HepG2 (cell line): Measurements from ENCODE around the gene WNT3A. TPM values are rescaled to one million over a fixed set of nuclear protein-coding genes. Genes with fewer than 3 reads are reported as not detected.
A peak's percentile ranks its signal among the peaks of the same experiment; 100 is the strongest.

ENCODE experiments used
- AHDC1 ChIP-seq: sonication (generic); formaldehyde crosslinking; IDR thresholded peaks from 2 replicates; pipeline ENCODE4 v1.5.1; 2020; ENCODE audit warnings: mild to moderate bottlenecking, missing genetic modification reagents, borderline replicate concordance
- ARNT2 ChIP-seq: sonication (generic); formaldehyde crosslinking; IDR thresholded peaks from 2 replicates; pipeline ENCODE4 v1.8.0; 2022; ENCODE audit warnings: mild to moderate bottlenecking, low read depth, missing genetic modification reagents, moderate library complexity
- FOSL1 ChIP-seq: sonication (generic); formaldehyde crosslinking; IDR thresholded peaks from 2 replicates; pipeline ENCODE4 v1.9.0; 2021; ENCODE audit warnings: missing genetic modification reagents, borderline replicate concordance
- KLF16 ChIP-seq, 2 experiments: sonication (generic) in 1 of 2; formaldehyde crosslinking in 1 of 2; IDR thresholded peaks; 2 replicates each; pipeline versions ENCODE4 v1.6.1 to v1.8.0; 2016 to 2023; ENCODE audit warnings: missing genetic modification reagents in 2 of 2, missing compliant biosample characterization in 1 of 2
- MIER3 ChIP-seq: IDR thresholded peaks from 2 replicates; pipeline ENCODE4 v1.6.1; 2016; ENCODE audit warnings: missing compliant biosample characterization, borderline replicate concordance
- RORA ChIP-seq: sonication (generic); formaldehyde crosslinking; IDR thresholded peaks from 2 replicates; pipeline ENCODE4 v1.5.0; 2020; ENCODE audit warnings: mild to moderate bottlenecking, missing genetic modification reagents, moderate library complexity
- SP5 ChIP-seq: IDR thresholded peaks from 2 replicates; pipeline ENCODE4 v1.6.1; 2016; ENCODE audit warnings: low read depth, borderline replicate concordance
- ZFAT ChIP-seq: sonication (generic); formaldehyde crosslinking; conservative IDR thresholded peaks from 2 replicates; pipeline ENCODE4 v1.8.1; 2023; ENCODE audit warnings: missing genetic modification reagents, inconsistent platforms
- ZKSCAN5 ChIP-seq: sonication (generic); formaldehyde crosslinking; IDR thresholded peaks from 2 replicates; pipeline ENCODE4 v1.5.1; 2020; ENCODE audit warnings: mild to moderate bottlenecking, missing genetic modification reagents
- ZNF121 ChIP-seq: sonication (generic); formaldehyde crosslinking; IDR thresholded peaks from 2 replicates; pipeline ENCODE4 v1.5.0; 2020; ENCODE audit warnings: mild to moderate bottlenecking, missing genetic modification reagents
- ZNF563 ChIP-seq: sonication (generic); formaldehyde crosslinking; IDR thresholded peaks from 2 replicates; pipeline ENCODE4 v1.8.0; 2022; ENCODE audit warnings: mild to moderate bottlenecking, moderate library complexity, missing genetic modification reagents
- polyA plus RNA-seq, 8 experiments: library from polyadenylated mRNA; depleted of rRNA in 3 of 8; stranded (reverse) in 7 of 8; unstranded in 1 of 8; fragments of >200 nt; fragmentation: Illumina TruSeq in 4 of 8; extraction: Trizol in 4 of 8; gene quantifications; 2 replicates each; pipeline versions ENCODE4 v1.2.1 to v1.2.3, GENCODE V29; 2011 to 2016; ENCODE audit warnings: low read depth in 4 of 8, missing spikeins in 1 of 8, mixed read lengths in 1 of 8; ENCODE audit not compliant: insufficient read depth in 1 of 8
- total RNA-seq, 5 experiments: library from RNA; depleted of rRNA; stranded (reverse); fragments of >200 nt; fragmentation: Illumina TruSeq; extraction: Trizol; gene quantifications; 2 replicates each; pipeline ENCODE4 v1.2.3, GENCODE V29; 2016; ENCODE audit warnings: low read depth in 1 of 5
- TF ChIP-seq, protein P1 (sequence below): sonication (generic); formaldehyde crosslinking; IDR thresholded peaks from 2 replicates; pipeline ENCODE4 v1.9.0; 2021; ENCODE audit warnings: missing genetic modification reagents, borderline replicate concordance
- TF ChIP-seq, protein P2 (sequence below): sonication (generic); formaldehyde crosslinking; IDR thresholded peaks from 2 replicates; pipeline ENCODE4 v1.4.0; 2020; ENCODE audit warnings: mild to moderate bottlenecking, low read depth, missing genetic modification reagents
- TF ChIP-seq, protein P3 (sequence below): sonication (generic); formaldehyde crosslinking; IDR thresholded peaks from 2 replicates; pipeline ENCODE4 v1.9.0; 2022; ENCODE audit warnings: missing genetic modification reagents, mild to moderate bottlenecking, borderline replicate concordance

The WNT3A gene
- total and polyA plus RNA-seq, 2 of the 13 experiments (the other 11 are each of a cell fraction or from before 2014, with no cell fraction given), result not detected

DNA sequence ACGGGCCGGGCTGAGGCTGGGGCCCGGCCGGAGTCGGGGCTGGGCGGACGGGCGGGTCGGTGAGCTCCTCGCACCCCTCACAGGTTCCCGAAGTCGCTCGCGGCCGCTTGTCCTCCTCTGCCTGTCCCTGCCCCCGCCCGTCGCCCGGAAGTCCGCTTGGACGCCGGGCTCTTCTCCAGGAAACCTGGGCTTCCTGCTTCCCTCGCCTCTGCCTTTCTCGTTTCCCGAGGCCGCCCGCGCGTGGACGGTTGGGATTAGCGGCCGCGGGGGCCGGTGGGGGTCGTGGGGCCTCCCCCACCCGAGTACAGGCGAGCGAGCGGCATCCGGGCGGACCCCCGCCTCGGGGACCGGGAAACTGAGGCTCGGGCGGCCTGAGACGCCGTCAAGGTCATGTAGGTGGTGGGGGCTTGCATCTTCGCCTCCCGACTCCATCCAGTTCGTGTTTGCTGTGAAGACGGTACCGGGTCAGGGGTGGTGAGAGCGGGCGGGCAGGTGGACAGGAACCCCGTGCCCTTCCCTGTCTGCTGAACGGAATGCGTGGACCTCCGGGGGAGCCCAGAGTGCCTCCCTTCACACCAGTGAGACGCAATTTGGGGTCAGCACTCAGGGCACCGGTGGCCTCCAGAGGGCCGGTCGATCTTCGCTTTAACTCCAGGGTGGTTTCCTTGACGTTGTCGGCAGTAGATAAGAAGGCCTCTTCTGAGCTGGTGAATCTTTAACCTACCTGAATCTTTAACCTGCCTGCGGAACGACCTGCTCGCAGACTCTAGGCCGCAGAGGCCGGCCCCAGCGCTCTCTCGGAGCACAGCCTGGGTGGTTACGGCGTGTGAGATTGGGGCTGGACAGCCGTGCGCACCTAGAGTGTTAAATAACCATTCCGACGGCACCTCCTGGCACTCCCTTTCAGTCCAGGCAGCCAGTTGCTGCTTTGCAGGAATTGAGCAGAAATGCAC, 76.4 kb downstream of the WNT3A start (continued):
- no peak for TF ChIP-seq ZKSCAN5 (CRISPR knock-in tag)
- TF ChIP-seq, protein P1, sequence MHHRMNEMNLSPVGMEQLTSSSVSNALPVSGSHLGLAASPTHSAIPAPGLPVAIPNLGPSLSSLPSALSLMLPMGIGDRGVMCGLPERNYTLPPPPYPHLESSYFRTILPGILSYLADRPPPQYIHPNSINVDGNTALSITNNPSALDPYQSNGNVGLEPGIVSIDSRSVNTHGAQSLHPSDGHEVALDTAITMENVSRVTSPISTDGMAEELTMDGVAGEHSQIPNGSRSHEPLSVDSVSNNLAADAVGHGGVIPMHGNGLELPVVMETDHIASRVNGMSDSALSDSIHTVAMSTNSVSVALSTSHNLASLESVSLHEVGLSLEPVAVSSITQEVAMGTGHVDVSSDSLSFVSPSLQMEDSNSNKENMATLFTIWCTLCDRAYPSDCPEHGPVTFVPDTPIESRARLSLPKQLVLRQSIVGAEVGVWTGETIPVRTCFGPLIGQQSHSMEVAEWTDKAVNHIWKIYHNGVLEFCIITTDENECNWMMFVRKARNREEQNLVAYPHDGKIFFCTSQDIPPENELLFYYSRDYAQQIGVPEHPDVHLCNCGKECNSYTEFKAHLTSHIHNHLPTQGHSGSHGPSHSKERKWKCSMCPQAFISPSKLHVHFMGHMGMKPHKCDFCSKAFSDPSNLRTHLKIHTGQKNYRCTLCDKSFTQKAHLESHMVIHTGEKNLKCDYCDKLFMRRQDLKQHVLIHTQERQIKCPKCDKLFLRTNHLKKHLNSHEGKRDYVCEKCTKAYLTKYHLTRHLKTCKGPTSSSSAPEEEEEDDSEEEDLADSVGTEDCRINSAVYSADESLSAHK, result 0 out of 2 replicates have a peak, but pooled peaks have one; percentile 10
- TF ChIP-seq, protein P2, sequence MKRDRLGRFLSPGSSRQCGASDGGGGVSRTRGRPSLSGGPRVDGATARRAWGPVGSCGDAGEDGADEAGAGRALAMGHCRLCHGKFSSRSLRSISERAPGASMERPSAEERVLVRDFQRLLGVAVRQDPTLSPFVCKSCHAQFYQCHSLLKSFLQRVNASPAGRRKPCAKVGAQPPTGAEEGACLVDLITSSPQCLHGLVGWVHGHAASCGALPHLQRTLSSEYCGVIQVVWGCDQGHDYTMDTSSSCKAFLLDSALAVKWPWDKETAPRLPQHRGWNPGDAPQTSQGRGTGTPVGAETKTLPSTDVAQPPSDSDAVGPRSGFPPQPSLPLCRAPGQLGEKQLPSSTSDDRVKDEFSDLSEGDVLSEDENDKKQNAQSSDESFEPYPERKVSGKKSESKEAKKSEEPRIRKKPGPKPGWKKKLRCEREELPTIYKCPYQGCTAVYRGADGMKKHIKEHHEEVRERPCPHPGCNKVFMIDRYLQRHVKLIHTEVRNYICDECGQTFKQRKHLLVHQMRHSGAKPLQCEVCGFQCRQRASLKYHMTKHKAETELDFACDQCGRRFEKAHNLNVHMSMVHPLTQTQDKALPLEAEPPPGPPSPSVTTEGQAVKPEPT (CRISPR knock-in tag), result no peak
- TF ChIP-seq KLF16 (CRISPR knock-in tag; IDR thresholded peaks at IDR 0.05), result no peak
- TF ChIP-seq FOSL1 (CRISPR knock-in tag), result no peak
- 0 out of 2 replicates have a peak, but pooled peaks have one; percentile 15 for TF ChIP-seq ZNF121 (CRISPR knock-in tag)
- TF ChIP-seq ARNT2 (CRISPR knock-in tag), result no peak
- no peak for TF ChIP-seq AHDC1 (CRISPR knock-in tag)
- TF ChIP-seq, protein P3, sequence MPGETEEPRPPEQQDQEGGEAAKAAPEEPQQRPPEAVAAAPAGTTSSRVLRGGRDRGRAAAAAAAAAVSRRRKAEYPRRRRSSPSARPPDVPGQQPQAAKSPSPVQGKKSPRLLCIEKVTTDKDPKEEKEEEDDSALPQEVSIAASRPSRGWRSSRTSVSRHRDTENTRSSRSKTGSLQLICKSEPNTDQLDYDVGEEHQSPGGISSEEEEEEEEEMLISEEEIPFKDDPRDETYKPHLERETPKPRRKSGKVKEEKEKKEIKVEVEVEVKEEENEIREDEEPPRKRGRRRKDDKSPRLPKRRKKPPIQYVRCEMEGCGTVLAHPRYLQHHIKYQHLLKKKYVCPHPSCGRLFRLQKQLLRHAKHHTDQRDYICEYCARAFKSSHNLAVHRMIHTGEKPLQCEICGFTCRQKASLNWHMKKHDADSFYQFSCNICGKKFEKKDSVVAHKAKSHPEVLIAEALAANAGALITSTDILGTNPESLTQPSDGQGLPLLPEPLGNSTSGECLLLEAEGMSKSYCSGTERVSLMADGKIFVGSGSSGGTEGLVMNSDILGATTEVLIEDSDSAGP, result peak; percentile 60; the same call in 1 of the 2 replicates
- TF ChIP-seq RORA (CRISPR knock-in tag), result no peak
- no peak for TF ChIP-seq SP5 (CRISPR knock-in tag)
- no peak for TF ChIP-seq MIER3 (CRISPR knock-in tag)
- TF ChIP-seq ZNF563 (CRISPR knock-in tag), result no peak
- no peak for TF ChIP-seq ZFAT (CRISPR knock-in tag)
